Activated CD4-positive, alpha-beta memory T cell treated with anti-CD3 and anti-CD28 coated beads for 36 hours (primary cell): ENCODE measurements around the gene POLN. TPM values are rescaled to one million over a fixed set of nuclear protein-coding genes. Genes with fewer than 3 reads are reported as not detected.
A peak's percentile ranks its signal among the peaks of the same experiment; 100 is the strongest.
"Not testable (repeated sequence)": the region's sequence is repeated elsewhere in the genome, so short reads cannot be mapped to it uniquely, and the experiment has no call there.

Source experiments
- CTCF ChIA-PET: fragments of 350-600 bp; sonication (Branson Sonifier 250); formaldehyde crosslinking; loops from one replicate; lab custom pipeline; 2021; ENCODE audit warnings: antibody characterized with exemption, inconsistent platforms; lab: Charles Lee
- POLR2A ChIA-PET: fragments of 350-600 bp; sonication (Branson Sonifier 250); formaldehyde crosslinking; loops from one replicate; lab custom pipeline; 2021; ENCODE audit warnings: antibody characterized with exemption; lab: Charles Lee
- DNase-seq: peaks from one replicate; pipeline ENCODE4 v3.0.0-alpha.2; 2020
- H3K27ac Mint-ChIP-seq: one replicate; pipeline ENCODE4 v1.8.0; 2021; ENCODE audit warnings: mixed read lengths
- H3K27me3 Mint-ChIP-seq: one replicate; pipeline ENCODE4 v1.8.0; 2021; ENCODE audit warnings: mixed read lengths
- H3K36me3 Mint-ChIP-seq: one replicate; pipeline ENCODE4 v1.8.0; 2021; ENCODE audit warnings: mixed read lengths
- H3K4me1 Mint-ChIP-seq: one replicate; pipeline ENCODE4 v1.8.0; 2021; ENCODE audit warnings: low read depth, mixed read lengths
- H3K4me3 Mint-ChIP-seq: one replicate; pipeline ENCODE4 v1.8.0; 2021; ENCODE audit warnings: mild to moderate bottlenecking, mixed read lengths
- H3K9me3 Mint-ChIP-seq: one replicate; pipeline ENCODE4 v1.8.0; 2021; ENCODE audit warnings: mixed read lengths
- intact Hi-C: fragments of 100-400 bp; cut with micrococcal nuclease; formaldehyde crosslinking; loops from one replicate; pipeline ENCODE4 v1.15.1; 2023
- total RNA-seq, 2 experiments: library from RNA; stranded (reverse); gene quantifications; one replicate each; pipeline ENCODE4 v1.2.3, GENCODE V29; 2021

POLN gene
- total RNA-seq, 2 experiments from 2014 or later, result 2.7 to 4.0 TPM

- no peak for DNase-seq
- intact Hi-C loops, result loop anchor here (5.0 kb wide), 1 partner anchor 78 kb away; no protein-coding TSS in a partner anchor
- H3K9me3 Mint-ChIP-seq, result no peaks in the 10 kb centered on the region
- ChIA-PET CTCF (no interaction called here), POLR2A (no interaction called here)
- no peaks in the 10 kb centered on the region for H3K36me3 Mint-ChIP-seq
- peaks cover 31% of the 10 kb centered on the region for H3K4me1 Mint-ChIP-seq
- H3K4me3 Mint-ChIP-seq, result no peak overlapping the region
- no peaks in the 10 kb centered on the region for H3K27me3 Mint-ChIP-seq
- no peak overlapping the region for H3K27ac Mint-ChIP-seq
These were observed 42.4 kb upstream of the POLN start for GRCh38 chr4:2284161-2284933.

DNA sequence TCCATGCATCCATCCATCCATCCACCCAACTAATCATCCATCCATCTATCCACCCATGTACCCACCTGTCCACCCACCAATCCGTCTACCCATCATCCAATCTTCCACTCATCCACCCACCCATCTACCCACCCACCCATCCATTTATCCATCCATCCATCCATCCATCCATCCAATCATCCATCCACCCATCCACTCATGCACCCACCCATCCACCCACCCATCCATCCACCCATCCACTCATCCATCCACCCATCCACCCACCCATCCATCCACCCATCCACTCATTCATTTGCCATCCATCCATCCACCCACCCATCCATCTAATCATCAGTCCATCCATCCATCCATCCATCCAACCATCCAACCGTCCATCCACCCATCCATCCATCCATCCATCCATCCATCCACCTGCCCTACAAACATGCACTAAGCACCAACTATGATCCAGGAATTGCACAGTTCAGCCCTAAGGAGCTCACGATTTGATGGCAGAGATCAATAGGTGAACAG lies 41.3 kb upstream of the POLN start:
- no peak for DNase-seq
- ChIA-PET POLR2A (no interaction called here), CTCF (no interaction called here)
- Mint-ChIP-seq H3K27ac (peak overlapping the region; percentile 24), H3K4me3 (no peak overlapping the region), H3K27me3 (no peaks in the 10 kb centered on the region), H3K9me3 (no peaks in the 10 kb centered on the region), H3K4me1 (peaks cover 31% of the 10 kb centered on the region), H3K36me3 (no peaks in the 10 kb centered on the region)
- intact Hi-C loops, result loop anchor here (5.0 kb wide), 1 partner anchor 79 kb away; no protein-coding TSS in a partner anchor

- peak; percentile 88 for DNase-seq
- CTCF ChIA-PET, result interaction anchor here (1.1 to 1.4 kb wide), 4 partner anchors 12 to 187 kb away, joined by 3 to 4 read pairs (median 3); partner anchors contain the start of gene RNF4
- H3K27ac Mint-ChIP-seq, result peak overlapping the region; percentile 88
- intact Hi-C loops, result loop anchor here (1.0 to 5.0 kb wide), 3 partner anchors 19 to 132 kb away; partner anchors contain the start of gene MXD4
- H3K4me3 Mint-ChIP-seq, result peak overlapping the region; percentile 20
- POLR2A ChIA-PET, result interaction anchor here (0.7 kb wide), 1 partner anchor 20 kb away, joined by 4 read pairs; the partner anchor contains the start of gene MXD4
- H3K9me3 Mint-ChIP-seq, result no peaks in the 10 kb centered on the region
- peaks cover 31% of the 10 kb centered on the region for H3K4me1 Mint-ChIP-seq
- H3K36me3 Mint-ChIP-seq, result no peaks in the 10 kb centered on the region
- H3K27me3 Mint-ChIP-seq, result no peaks in the 10 kb centered on the region
These were observed 39.8 kb upstream of the POLN start for GRCh38 chr4:2281575-2282343.

DNA sequence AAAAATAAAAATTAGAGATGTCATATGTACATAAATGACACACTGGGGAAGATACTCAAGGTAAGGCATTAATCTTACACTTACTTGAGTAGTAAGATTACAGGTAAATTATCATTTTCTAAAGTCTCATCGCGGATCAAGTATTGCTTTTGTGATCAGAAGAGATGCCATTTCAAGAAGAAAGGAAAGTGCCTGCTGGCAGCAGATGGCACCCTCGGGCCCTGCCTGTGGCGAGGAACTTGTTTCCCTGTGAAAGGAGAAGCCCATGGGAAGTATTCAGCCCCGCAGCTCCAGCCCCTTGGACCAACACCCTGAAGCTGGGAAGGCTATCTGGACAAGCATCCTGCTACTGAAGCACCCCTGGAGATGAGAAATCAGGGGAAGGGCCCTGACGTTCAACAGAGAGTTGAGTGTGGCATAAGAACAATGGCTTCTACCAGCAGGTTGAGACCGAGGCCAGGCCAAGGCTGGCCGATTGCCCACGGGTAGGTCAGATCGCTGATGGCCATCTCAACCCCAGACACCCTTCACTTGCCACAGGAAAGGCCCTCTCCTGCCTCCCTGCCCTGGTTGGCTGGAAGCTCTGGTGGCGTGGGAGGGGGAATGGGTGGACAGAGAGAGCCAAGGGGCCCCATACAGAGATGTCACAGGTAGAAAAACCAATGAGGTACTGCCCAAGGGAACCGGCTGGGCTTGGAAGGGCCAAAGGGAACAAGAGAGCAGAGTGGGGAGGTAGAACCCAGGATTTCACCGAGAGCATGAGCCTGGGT lies 38.8 kb upstream of the POLN start:
- CTCF ChIA-PET, result no interaction called here
- Mint-ChIP-seq H3K4me3 (no peak overlapping the region), H3K9me3 (no peaks in the 10 kb centered on the region), H3K27me3 (no peaks in the 10 kb centered on the region), H3K4me1 (peaks cover 31% of the 10 kb centered on the region), H3K36me3 (no peaks in the 10 kb centered on the region), H3K27ac (peak overlapping the region; percentile 88)
- intact Hi-C loops, result loop anchor here (5.0 kb wide), 1 partner anchor 82 kb away; no protein-coding TSS in a partner anchor
- DNase-seq, result no peak
- POLR2A ChIA-PET, result no interaction called here

DNA sequence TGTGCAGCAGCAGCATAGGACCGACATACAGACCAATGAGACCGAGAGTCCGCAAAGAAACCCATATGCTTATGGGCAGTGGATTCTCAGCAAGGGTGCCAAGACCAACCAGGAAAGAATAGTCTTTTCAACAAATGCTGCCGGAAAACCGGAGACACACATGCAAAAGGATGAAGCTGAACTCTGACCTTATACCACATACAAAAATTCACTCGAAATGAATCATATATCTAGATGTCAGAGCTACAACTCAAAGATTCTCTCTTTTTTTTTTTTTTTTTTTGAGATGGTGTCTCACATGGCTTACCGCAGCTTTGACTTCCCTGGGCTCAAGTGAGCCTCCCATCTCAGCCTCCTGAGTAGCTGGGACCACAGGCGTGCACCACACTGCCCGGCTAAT lies 36.0 kb upstream of the POLN start:
- no peaks in the 10 kb centered on the region for H3K27me3 Mint-ChIP-seq
- H3K9me3 Mint-ChIP-seq, result no peaks in the 10 kb centered on the region
- CTCF ChIA-PET, result no interaction called here
- intact Hi-C loops, result no loop called here
- H3K4me1 Mint-ChIP-seq, result peaks cover 24% of the 10 kb centered on the region
- no peaks in the 10 kb centered on the region for H3K36me3 Mint-ChIP-seq
- H3K4me3 Mint-ChIP-seq, result no peak overlapping the region
- H3K27ac Mint-ChIP-seq, result no peak overlapping the region
- no peak for DNase-seq
- POLR2A ChIA-PET, result no interaction called here

DNA sequence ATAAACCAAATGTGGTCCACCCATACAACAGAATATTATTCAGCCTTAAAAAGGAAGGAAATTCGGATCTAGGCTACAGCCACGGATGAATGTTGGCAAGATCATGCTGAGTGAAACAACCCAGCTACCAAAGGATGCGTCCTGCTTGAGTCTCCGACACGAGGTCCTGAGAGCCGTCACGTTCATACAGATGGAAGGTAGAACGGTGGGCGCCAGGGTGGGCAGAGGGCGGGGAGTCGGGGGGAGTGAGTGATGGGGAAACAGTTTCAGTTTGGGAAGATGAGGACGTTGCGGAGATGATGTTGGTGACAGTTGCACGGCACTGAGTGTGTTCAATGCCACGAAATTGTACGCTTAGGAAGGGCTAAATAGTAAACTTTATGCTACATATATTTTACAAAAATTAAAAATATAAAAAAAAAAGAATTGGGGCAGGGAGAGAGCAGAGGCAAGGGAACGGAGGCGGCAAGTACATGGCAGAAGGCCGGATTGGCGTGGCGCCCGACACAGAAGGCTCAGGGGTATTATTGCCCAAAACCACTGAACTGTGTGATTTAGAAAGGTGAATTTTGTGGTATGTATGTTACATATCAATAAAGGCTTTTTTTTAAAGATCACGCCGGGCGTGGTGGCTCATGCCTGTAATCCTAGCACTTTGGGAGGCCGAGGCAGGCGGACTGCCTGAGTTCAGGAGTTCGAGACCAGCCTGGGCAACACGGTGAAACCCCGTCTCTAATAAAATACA lies 34.8 kb upstream of the POLN start:
- H3K9me3 Mint-ChIP-seq, result no peaks in the 10 kb centered on the region
- no peak overlapping the region for H3K27ac Mint-ChIP-seq
- POLR2A ChIA-PET, result no interaction called here
- H3K4me1 Mint-ChIP-seq, result peaks cover 14% of the 10 kb centered on the region
- H3K36me3 Mint-ChIP-seq, result no peaks in the 10 kb centered on the region
- intact Hi-C loops, result no loop called here
- H3K4me3 Mint-ChIP-seq, result no peak overlapping the region
- CTCF ChIA-PET, result no interaction called here
- no peak for DNase-seq
- H3K27me3 Mint-ChIP-seq, result no peaks in the 10 kb centered on the region

- intact Hi-C loops, result no loop called here
- H3K9me3 Mint-ChIP-seq, result no peaks in the 10 kb centered on the region
- no peak for DNase-seq
- no peaks in the 10 kb centered on the region for H3K36me3 Mint-ChIP-seq
- H3K4me3 Mint-ChIP-seq, result no peak overlapping the region
- ChIA-PET CTCF (no interaction called here), POLR2A (no interaction called here)
- H3K27ac Mint-ChIP-seq, result no peak overlapping the region
- H3K4me1 Mint-ChIP-seq, result peaks cover 3% of the 10 kb centered on the region
- no peaks in the 10 kb centered on the region for H3K27me3 Mint-ChIP-seq
These were observed 33.8 kb upstream of the POLN start for GRCh38 chr4:2275546-2276251.

DNA sequence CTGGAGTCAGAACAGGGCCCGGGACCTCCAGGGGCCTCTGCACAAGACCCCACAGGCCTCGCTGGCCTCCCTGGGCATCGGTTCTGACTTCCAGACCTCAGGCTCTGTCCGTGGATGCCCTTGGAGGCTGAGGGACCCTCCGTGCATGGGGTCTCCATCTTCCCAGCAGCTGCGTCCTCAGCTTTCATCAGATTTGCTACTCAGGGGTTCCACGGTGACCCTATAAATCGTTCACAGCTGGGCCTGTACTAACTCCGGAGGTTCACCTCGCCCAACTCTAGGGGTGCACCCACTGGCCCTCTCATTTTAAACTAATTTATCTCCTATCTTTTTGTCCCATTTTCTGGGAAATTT lies 33.1 kb upstream of the POLN start:
- H3K9me3 Mint-ChIP-seq, H3K4me3 Mint-ChIP-seq, DNase-seq, H3K27me3 Mint-ChIP-seq, CTCF ChIA-PET, H3K36me3 Mint-ChIP-seq, H3K27ac Mint-ChIP-seq, POLR2A ChIA-PET, H3K4me1 Mint-ChIP-seq, intact Hi-C loops: not testable (repeated sequence)

DNA sequence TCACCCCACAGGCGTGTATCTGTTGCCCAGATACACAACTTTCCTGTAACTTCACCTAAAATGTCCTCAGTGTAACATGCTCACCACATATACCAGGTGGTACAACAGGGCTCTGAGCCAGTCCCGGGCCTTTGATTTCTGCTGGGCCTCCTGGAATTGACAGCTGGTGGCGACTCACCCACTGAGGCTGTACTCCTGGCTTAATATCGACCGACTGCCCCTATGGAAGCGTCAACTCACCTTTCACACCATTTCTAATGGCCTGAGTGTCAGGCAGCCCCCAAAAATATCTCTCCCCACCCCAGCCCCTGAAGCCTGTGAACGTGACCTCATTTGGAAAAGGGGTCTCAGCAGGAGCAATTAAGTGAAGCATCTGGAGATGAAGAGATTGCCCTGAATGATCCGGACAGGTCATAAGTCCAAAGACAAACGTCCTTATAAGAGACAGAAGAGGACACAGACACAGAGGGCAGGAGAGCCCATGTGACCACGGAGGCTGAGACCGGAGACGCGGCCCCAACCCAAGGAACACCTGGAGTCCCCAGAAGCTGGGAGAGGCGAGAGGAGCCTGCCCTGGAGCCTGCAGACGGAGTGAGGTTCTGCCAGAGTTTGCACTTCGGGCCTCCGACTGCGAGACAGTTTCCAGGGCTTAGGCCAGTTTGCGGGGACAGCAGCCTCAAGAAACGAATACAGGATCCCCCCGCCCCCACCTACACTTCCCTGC lies 32.6 kb upstream of the POLN start:
- no peak for DNase-seq
- Mint-ChIP-seq H3K4me1 (no peaks in the 10 kb centered on the region), H3K27me3 (no peaks in the 10 kb centered on the region), H3K27ac (no peak overlapping the region), H3K9me3 (no peaks in the 10 kb centered on the region), H3K4me3 (no peak overlapping the region), H3K36me3 (no peaks in the 10 kb centered on the region)
- intact Hi-C loops, result no loop called here
- ChIA-PET CTCF (no interaction called here), POLR2A (no interaction called here)

GRCh38 chr4:2273657-2274319 lies 31.9 kb upstream of the POLN start:
- ChIA-PET CTCF (no interaction called here), POLR2A (no interaction called here)
- Mint-ChIP-seq H3K27ac (no peak overlapping the region), H3K27me3 (no peaks in the 10 kb centered on the region), H3K9me3 (no peaks in the 10 kb centered on the region), H3K4me1 (no peaks in the 10 kb centered on the region), H3K36me3 (no peaks in the 10 kb centered on the region), H3K4me3 (no peak overlapping the region)
- intact Hi-C loops, result no loop called here
- DNase-seq, result no peak
